AG04450 (cell line): ENCODE results near the gene SPON1. TPM values are rescaled to one million over a fixed set of nuclear protein-coding genes. Genes with fewer than 3 reads are reported as not detected.
"Not testable (repeated sequence)": the region's sequence is repeated elsewhere in the genome, so short reads cannot be mapped to it uniquely, and the experiment has no call there.

Source experiments
- CTCF ChIA-PET: fragments of 300-600, 350-600 bp; formaldehyde crosslinking; extraction: SDS; loops from one replicate; lab custom pipeline; 2022; ENCODE audit warnings: antibody characterized with exemption, inconsistent platforms; lab: Charles Lee
- POLR2A ChIA-PET: fragments of 350-600 bp; formaldehyde crosslinking; extraction: SDS; loops from one replicate; lab custom pipeline; 2021; ENCODE audit warnings: antibody characterized with exemption, inconsistent platforms; lab: Yijun Ruan, JAX
- DNase-seq: peaks from one replicate; pipeline ENCODE4 v3.0.0-alpha.2; 2011; ENCODE audit warnings: low read depth, low spot score
- H3K27ac ChIP-seq: one replicate; pipeline ENCODE4 v1.5.1; 2012; ENCODE audit warnings: low read depth, low read length, control low read depth
- H3K27me3 ChIP-seq: one replicate; pipeline ENCODE4 v1.6.0; 2012; ENCODE audit warnings: low read length; ENCODE audit not compliant: control insufficient read depth, insufficient read depth
- H3K4me3 ChIP-seq: 2 replicates; pipeline ENCODE4 v1.5.1; 2011; ENCODE audit warnings: mild to moderate bottlenecking, low read depth, low read length, control low read depth
- H3K9me3 ChIP-seq: 2 replicates; pipeline ENCODE4 v1.5.1; 2012; ENCODE audit warnings: low read length; ENCODE audit not compliant: control insufficient read depth, insufficient read depth
- polyA plus RNA-seq: library from polyadenylated mRNA; depleted of rRNA; stranded (reverse); fragments of >200 nt; gene quantifications from 2 replicates; pipeline ENCODE4 v1.2.3, GENCODE V29; 2011
- TF ChIP-seq, protein P1 (sequence below): IDR thresholded peaks from 2 replicates; pipeline ENCODE4 v1.5.1; 2011; ENCODE audit warnings: low read depth, low read length, control low read depth, inconsistent platforms

The SPON1 gene
- polyA plus RNA-seq, 1 experiment, result 0.53 TPM

DNA sequence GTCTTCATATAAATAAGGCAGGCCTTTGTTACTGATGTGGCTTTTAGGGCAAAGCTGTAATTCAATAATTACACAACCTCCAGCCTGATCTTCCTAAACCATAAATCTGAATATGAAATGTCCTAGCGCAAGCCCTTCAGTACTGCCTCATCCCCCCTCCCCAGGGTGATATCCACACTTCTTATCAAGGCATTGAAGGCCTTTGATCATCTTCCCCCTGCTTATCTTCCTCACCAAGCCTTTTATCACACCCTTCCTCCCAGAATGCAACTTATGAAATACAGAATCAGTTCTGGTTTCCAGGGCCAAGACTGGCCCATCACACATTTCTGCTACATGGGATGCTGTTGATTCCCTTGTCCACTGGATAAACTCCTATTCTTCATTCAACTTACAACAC lies 12.1 kb downstream of the SPON1 start:
- Histone ChIP-seq H3K4me3 (no peak overlapping the region), H3K27me3 (peaks cover 8% of the 10 kb centered on the region), H3K27ac (no peak overlapping the region), H3K9me3 (no peaks in the 10 kb centered on the region)
- POLR2A ChIA-PET, result no interaction called here
- TF ChIP-seq, protein P1, sequence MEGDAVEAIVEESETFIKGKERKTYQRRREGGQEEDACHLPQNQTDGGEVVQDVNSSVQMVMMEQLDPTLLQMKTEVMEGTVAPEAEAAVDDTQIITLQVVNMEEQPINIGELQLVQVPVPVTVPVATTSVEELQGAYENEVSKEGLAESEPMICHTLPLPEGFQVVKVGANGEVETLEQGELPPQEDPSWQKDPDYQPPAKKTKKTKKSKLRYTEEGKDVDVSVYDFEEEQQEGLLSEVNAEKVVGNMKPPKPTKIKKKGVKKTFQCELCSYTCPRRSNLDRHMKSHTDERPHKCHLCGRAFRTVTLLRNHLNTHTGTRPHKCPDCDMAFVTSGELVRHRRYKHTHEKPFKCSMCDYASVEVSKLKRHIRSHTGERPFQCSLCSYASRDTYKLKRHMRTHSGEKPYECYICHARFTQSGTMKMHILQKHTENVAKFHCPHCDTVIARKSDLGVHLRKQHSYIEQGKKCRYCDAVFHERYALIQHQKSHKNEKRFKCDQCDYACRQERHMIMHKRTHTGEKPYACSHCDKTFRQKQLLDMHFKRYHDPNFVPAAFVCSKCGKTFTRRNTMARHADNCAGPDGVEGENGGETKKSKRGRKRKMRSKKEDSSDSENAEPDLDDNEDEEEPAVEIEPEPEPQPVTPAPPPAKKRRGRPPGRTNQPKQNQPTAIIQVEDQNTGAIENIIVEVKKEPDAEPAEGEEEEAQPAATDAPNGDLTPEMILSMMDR, result no peak
- no peak for DNase-seq
- CTCF ChIA-PET, result interaction anchor here (1.1 kb wide), 1 partner anchor 174 kb away, joined by 3 read pairs; no protein-coding TSS in a partner anchor

DNA sequence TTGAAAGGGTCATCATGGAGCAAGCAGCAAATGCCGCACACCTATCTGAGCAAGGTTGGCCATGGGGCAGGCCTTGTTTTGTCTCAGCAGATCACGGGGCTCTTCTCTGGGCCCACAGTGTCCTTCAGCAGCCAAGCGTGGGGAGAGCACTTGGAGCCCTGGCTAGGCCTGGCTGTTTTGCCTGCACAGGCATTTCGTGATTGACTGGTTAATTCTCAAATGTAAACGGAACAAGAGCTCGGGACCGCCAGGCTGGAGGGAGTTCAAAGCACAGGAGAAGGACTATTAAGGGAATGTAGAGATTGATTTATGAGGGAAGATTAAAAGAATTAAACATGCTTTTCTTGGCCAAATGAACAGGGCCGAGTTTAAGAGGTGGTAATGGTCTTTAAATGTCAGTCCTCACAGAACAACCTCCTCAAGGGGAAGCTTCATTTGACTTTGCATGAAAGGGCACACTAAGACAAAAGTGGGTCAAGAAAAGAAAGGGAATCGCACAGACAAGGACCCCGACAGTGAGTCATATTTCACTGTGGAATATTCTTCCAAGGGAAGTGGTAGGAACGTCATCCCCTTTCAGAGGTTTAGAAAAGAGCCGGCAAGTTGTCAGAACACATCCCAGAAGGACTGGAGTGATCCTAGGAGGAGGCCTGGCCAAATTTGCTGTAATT lies 20.7 kb downstream of the SPON1 start:
- H3K9me3 ChIP-seq, result no peaks in the 10 kb centered on the region
- CTCF ChIA-PET, result interaction anchor here (1.5 kb wide), 1 partner anchor 28 kb away, joined by 4 read pairs; no protein-coding TSS in a partner anchor
- DNase-seq, result no peak
- POLR2A ChIA-PET, result no interaction called here
- H3K27me3 ChIP-seq, result no peaks in the 10 kb centered on the region
- H3K27ac ChIP-seq, result peak overlapping the region; percentile 25
- H3K4me3 ChIP-seq, result no peak overlapping the region
- TF ChIP-seq, protein P1, result no peak

DNA sequence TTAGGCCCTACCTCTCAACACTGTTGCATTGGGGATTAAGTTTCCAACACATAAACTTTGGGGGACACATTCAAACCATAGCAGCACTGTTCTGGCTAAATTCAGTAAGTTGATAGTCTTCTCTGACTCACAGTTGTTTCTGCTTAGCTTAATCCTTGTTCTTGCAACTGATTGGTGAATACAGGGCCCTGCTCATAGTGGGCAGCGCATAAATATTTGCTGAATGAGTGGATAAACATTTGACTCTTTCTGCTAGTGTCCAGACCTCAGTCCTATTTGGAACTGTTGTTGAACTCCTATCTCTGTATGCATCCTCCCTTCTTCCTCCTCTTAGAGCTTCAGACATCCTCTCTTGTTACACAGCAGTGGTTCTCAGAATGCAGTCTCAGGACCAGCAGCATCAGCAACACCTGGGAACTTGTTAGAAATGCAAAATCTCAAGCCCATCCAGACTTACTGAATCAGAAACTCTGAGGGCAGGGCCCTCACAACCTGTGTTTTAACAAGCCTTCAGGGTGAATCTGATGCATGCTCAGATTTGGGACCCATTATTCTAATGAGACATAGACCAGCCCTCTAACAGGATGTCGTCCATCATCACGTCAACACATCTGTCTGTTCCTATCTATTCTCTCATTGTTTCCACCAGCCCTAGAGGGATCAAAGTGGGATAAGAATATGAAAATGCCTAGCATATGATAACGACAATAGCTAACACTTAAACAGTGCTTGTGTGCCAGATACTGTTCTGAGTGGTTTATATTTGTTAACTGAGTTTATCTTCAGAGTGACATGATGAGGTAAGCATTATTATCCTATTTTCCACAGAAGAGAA lies 22.3 kb downstream of the SPON1 start:
- POLR2A ChIA-PET, result interaction anchor here (0.9 kb wide), 1 partner anchor 42 kb away, joined by 3 read pairs; no protein-coding TSS in a partner anchor
- peak; percentile 81 for DNase-seq
- TF ChIP-seq, protein P1, result no peak
- no peaks in the 10 kb centered on the region for H3K9me3 ChIP-seq
- H3K27ac ChIP-seq, result peak overlapping the region; percentile 53
- H3K27me3 ChIP-seq, result no peaks in the 10 kb centered on the region
- H3K4me3 ChIP-seq, result no peak overlapping the region
- CTCF ChIA-PET, result no interaction called here

DNA sequence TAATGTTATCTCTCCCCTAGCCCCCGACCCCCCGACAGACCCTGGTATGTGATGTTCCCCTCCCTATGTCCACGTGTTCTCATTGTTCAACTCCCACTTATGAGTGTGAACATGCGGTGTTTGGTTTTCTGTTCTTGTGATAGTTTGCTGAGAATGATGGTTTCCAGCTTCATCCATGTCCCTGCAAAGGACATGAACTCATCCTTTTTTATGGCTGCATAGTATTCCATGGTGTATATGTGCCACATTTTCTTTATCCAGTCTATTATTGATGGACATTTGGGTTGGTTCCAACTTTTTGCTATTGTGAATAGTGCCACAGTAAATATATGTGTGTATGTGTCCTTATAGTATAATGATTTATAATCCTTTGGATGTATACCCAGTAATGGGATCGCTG lies 24.2 kb downstream of the SPON1 start:
- H3K4me3 ChIP-seq, POLR2A ChIA-PET: not testable (repeated sequence)

DNA sequence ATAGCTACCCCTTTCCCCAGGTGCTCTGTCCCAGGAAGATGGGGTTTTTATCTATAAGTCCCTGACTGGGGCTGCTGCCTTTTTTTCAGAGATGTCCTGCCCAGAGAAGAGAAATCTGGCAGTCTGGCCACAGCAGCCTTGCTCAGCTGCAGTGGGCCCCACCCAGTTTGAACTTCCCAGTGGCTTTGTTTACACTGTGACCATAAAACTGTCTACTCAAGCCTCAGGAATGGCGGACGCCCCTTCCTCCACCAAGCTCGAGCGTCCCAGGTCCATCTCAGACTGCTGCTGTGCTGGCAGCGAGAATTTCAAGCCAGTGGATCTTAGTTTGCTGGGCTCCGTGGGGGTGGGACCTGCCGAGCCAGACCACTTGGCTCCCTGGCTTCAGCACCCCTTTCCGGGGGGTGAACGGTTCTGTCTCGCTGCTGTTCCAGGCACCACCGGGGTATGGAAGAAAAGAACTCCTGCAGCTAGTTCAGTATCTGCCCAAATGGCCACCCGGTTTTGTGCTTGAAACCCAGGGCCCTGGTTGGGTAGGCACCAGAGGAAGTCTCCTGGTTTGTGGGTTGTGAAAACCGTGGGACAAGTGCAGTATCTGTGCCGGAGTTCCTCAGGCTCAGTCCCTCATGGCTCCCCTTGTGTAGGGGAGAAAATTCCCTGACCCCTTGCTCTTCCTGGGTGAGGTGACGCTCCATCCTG lies 29.8 kb downstream of the SPON1 start:
- H3K27me3 ChIP-seq, POLR2A ChIA-PET, CTCF ChIA-PET, H3K9me3 ChIP-seq, H3K4me3 ChIP-seq: not testable (repeated sequence)
- H3K27ac ChIP-seq, result peak overlapping the region; percentile 47
- peak; percentile 50 for DNase-seq

More for the DNA sequence above, 24.2 kb downstream of the SPON1 start:
- DNase-seq, H3K9me3 ChIP-seq, CTCF ChIA-PET, H3K27ac ChIP-seq, H3K27me3 ChIP-seq: not testable (repeated sequence)
